ENCODE data around the gene ARHGAP6. TPM values are rescaled to one million over a fixed set of nuclear protein-coding genes. Genes with fewer than 3 reads are reported as not detected.

The ARHGAP6 gene
- total RNA-seq, 1 donor from 2014 or later = 5.1 TPM

GRCh38 chrX:11355259-11355909 is 310.3 kb downstream of the ARHGAP6 start:
- DNase-seq (ENCODE audit: low spot score) = no peak

- no peak for DNase-seq (ENCODE audit: low spot score)
Measured at GRCh38 chrX:11352296-11352741, 313.4 kb downstream of the ARHGAP6 start.

DNA sequence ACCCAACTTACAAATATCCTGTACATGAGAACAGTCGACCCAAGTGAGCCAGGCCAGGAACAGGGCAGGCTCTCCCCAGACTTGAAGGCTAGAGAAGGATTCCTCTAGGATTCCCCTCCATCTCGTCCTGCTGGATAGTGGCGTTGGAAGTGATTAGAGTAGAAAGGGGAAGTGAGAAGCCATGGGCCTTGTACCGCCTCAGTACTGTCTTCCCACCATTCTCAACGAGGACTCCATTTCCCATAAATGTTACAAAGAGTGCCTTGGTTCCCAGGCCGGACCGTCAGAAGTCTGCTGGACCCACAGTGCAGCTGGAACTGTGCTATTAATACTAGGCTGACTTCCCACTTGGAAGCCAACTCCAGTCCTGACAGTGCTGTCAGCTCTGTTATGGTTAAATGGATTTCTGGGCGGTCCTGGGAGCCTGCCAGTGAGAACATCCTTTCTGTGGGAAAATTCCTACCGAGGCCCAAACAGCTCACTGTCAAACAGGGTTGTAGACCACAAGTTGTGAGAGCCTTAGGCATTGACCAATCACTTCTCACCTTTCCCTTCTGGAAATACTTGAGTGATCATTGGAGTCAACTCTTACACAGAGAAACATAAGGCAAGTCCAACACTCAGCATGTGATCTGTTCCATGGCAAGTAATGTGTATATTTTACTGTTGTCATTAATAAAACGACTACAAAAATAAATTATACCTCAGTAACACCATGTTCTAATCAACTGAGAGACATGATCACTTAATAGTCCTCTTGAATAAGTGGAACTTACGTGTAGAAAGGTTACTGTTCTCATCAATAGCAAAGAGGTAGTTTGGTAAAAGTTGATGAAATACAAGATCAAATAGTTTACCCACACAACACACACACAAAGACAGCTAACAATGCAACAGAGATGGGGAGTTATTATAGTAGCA is 314.1 kb downstream of the ARHGAP6 start:
- no peak for DNase-seq (ENCODE audit: low spot score)

GRCh38 chrX:11349661-11350337 is 315.9 kb downstream of the ARHGAP6 start:
- no peak for DNase-seq (ENCODE audit: low spot score)

GRCh38 chrX:11349020-11349419 is 316.7 kb downstream of the ARHGAP6 start:
- no peak for DNase-seq (ENCODE audit: low spot score)

DNA sequence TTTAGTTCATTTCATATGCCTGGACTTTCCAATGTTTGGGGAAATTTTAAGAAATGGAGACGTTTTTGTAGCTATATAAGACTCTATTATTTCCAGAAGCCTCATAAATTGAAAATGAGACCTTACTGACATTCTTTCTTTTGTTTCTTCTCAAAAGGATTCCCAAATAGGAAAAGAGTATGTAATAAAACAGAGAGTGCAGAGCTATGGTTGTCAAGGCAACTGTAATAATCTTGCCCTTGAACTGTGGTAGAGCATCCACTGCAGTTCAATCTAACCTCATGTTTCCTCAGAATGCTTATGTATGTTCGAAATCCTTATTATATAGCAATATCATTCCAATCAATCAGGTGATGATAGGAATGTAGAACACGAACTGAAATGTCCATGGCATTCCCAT is 318.4 kb downstream of the ARHGAP6 start:
- no peak for DNase-seq (ENCODE audit: low spot score)

GRCh38 chrX:11346121-11346682 is 319.5 kb downstream of the ARHGAP6 start:
- DNase-seq (ENCODE audit: low spot score) = no peak

- no peak for DNase-seq (ENCODE audit: low spot score)
Measured at GRCh38 chrX:11342673-11343072, 323.0 kb downstream of the ARHGAP6 start.

DNA sequence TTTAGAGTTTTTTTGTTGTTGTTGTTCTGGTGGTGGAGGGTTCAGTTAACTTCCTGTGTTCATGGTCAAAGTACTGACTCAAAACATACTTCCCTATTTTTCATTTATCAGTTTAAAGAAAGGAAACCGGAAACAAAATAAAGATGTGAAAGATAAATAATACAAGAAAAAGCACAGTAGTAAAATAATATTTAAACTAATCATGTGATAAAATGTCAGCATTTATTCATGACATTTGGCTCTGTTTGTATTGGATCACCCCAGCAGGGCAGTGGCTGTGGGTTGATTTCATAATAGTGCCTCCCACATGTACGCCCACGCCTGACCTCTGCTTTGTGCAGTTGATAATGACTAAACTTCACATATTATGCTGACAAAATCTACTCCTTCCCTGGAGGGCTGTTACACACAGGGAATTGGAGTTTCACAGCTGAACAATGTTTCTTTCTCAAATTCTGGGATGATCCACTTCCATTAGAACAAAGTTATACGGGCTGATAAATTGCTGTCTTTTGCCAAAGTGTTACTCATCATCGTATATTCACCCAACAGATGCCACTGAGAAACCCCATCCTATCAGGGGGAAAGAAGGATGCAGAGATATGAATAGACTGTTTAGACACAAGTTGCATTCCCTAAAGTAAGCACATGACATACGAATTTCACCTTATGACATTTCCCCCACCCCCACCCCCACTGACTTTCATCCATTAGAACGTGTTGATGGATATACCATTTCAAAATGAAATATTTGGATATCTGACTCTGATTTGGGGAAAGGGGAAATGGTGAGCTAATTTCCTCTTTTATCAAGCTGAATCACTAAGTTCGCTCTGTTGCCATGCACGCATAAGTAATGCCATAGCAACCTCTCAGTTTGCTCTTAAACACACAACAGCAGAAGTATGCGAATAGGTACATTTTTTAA is 324.2 kb downstream of the ARHGAP6 start:
- peak; percentile 60 for DNase-seq (ENCODE audit: low spot score)

GRCh38 chrX:11337292-11338009 is 328.3 kb downstream of the ARHGAP6 start:
- DNase-seq (ENCODE audit: low spot score) = no peak

DNA sequence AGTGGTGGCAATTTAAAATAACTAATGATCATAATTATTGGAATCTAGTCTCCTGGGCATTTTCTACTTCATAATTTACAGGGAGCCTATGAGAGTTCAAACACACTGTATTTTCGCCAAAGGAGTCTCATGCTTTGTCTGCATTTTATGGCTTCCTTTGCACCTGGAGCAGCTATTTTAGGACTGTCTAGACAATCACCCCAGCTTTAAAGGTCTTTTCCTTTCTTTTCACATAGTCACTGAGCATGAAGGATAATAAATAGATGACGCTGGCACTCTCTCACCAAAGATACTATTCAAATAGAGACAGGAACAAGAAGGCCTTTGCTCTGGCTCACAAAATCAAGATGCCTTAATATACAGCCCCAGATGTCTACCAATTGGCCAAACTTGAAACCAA is 329.5 kb downstream of the ARHGAP6 start:
- DNase-seq (ENCODE audit: low spot score) = no peak

- DNase-seq (ENCODE audit: low spot score) = no peak
Measured at GRCh38 chrX:11334165-11334564, 331.6 kb downstream of the ARHGAP6 start.

GRCh38 chrX:11331788-11332187 is 333.9 kb downstream of the ARHGAP6 start:
- no peak for DNase-seq (ENCODE audit: low spot score)

GRCh38 chrX:11329021-11329420 is 336.7 kb downstream of the ARHGAP6 start:
- no peak for DNase-seq (ENCODE audit: low spot score)

GRCh38 chrX:11328134-11328533 is 337.6 kb downstream of the ARHGAP6 start:
- no peak for DNase-seq (ENCODE audit: low spot score)

- no peak for DNase-seq (ENCODE audit: low spot score)
Measured at GRCh38 chrX:11321986-11322385, 343.7 kb downstream of the ARHGAP6 start.

DNA sequence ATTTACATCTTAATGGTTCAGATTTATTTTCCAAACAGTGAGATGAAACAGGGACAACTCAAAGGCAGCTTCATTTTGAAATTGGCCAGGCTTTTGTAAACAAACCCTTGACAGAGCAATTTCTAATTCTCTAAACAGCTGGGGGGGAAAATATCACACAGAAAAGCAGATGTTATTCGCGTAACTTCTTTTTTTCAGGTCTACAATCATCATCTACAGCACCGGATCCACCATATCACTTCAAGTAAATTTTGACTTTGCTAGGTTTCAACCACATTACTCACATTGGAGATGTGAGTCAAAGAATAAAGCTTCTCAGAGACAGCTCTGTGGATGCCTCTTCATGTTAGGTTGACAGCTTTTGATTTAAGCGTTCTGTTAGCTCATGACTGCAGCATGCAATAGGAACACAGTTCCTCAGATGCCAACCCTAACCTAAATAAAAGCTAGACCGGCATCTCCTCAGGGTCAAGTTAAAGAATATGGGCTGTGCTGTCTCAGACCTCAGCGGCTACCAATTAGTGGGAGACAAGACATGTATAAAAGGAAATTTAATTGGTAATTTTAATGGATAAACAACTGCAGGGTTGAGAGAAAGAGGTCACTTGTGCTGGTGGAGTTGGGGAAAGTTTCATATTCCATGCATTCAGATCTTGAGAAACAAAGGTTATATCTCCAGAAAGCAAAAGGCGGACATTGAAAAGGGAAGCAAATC is 345.8 kb downstream of the ARHGAP6 start:
- DNase-seq (ENCODE audit: low spot score) = peak; percentile 23

- DNase-seq (ENCODE audit: low spot score) = no peak
Measured at GRCh38 chrX:11311706-11312105, 354.0 kb downstream of the ARHGAP6 start.

- DNase-seq (ENCODE audit: low spot score) = no peak
Measured at GRCh38 chrX:11309220-11309619, 356.5 kb downstream of the ARHGAP6 start.

- DNase-seq (ENCODE audit: low spot score) = no peak
Measured at GRCh38 chrX:11305641-11306040, 360.1 kb downstream of the ARHGAP6 start.
